ENCODE data around the gene PHC2.

PHC2 gene

DNA sequence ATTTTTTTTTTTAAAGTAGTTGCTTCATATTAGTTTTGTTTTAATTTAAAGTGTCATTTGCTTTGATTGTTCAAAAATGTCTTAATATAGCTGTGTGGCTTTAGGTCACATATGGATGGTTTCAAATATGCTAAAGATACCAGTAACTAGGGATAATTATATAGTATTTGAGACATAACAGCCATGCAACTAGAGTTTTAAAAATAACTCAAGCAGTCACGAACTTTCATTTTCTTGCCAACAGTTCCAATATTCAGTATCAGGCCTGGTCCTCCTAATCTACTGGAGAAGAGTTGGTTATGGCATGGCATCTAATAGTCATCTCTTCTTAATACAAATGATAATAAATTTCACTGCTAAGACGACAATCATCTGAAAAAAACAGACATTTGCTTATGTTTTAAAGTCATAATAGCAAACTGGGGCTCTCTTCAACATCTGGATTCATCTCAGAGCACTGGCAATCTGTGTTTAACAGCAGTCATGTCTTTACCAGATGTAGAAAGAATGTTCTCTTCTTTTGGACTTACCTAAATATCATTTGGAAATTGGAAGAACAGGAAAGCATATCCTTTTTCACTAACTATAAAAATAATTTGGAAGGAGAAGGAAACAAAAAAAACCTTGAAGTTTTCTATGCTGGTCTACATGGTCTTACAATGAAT is 85.9 kb downstream of the PHC2 start:
- Histone ChIP-seq H3K9me3 (ENCODE audit: control insufficient read depth, insufficient read depth, low read depth, low read length) (no peaks in the 10 kb centered on the region), H3K4me3 (ENCODE audit: low read depth, low read length) (no peak overlapping the region), H3K36me3 (ENCODE audit: control insufficient read depth in 2 of 2, insufficient read depth in 1 of 2, low read length in 2 of 2) (peaks cover 0 to 54% of the 10 kb centered on the region in 2 experiments; a peak in 2 of 3 replicates), H3K4me1 (ENCODE audit: control insufficient read depth, insufficient read depth, low read length) (peaks cover 29% of the 10 kb centered on the region), H3K27ac (ENCODE audit: extremely low read depth, low read depth, low read length) (no peak overlapping the region)
- TF ChIP-seq, protein P1, sequence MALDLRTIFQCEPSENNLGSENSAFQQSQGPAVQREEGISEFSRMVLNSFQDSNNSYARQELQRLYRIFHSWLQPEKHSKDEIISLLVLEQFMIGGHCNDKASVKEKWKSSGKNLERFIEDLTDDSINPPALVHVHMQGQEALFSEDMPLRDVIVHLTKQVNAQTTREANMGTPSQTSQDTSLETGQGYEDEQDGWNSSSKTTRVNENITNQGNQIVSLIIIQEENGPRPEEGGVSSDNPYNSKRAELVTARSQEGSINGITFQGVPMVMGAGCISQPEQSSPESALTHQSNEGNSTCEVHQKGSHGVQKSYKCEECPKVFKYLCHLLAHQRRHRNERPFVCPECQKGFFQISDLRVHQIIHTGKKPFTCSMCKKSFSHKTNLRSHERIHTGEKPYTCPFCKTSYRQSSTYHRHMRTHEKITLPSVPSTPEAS (tag by site-specific recombination; IDR thresholded peaks at IDR 0.05): no peak
- TF ChIP-seq ZSCAN16 (tag by site-specific recombination; IDR thresholded peaks at IDR 0.05) (no peak), ZNF529 (tag by site-specific recombination; IDR thresholded peaks at IDR 0.05; ENCODE audit: insufficient replicate concordance) (no peak), ZNF175 (tag by site-specific recombination; IDR thresholded peaks at IDR 0.05) (no peak), GLI2 (tag by site-specific recombination; IDR thresholded peaks at IDR 0.05; ENCODE audit: borderline replicate concordance, low read depth) (no peak), ZXDB (tag by site-specific recombination; IDR thresholded peaks at IDR 0.05) (no peak), ZBTB48 (tag by site-specific recombination; IDR thresholded peaks at IDR 0.05) (no peak), ZNF473 (tag by site-specific recombination; IDR thresholded peaks at IDR 0.05) (no peak), ZNF2 (tag by site-specific recombination; IDR thresholded peaks at IDR 0.05) (no peak), MEIS1 (CRISPR knock-in tag; IDR thresholded peaks at IDR 0.05; ENCODE audit: borderline replicate concordance) (no peak), SETDB1 (IDR thresholded peaks at IDR 0.05; ENCODE audit: insufficient read length, low read length) (no peak), ZBTB20 (tag by site-specific recombination; IDR thresholded peaks at IDR 0.05) (no peak), ZNF558 (tag by site-specific recombination; IDR thresholded peaks at IDR 0.05) (no peak)
- TF ChIP-seq, protein P2, sequence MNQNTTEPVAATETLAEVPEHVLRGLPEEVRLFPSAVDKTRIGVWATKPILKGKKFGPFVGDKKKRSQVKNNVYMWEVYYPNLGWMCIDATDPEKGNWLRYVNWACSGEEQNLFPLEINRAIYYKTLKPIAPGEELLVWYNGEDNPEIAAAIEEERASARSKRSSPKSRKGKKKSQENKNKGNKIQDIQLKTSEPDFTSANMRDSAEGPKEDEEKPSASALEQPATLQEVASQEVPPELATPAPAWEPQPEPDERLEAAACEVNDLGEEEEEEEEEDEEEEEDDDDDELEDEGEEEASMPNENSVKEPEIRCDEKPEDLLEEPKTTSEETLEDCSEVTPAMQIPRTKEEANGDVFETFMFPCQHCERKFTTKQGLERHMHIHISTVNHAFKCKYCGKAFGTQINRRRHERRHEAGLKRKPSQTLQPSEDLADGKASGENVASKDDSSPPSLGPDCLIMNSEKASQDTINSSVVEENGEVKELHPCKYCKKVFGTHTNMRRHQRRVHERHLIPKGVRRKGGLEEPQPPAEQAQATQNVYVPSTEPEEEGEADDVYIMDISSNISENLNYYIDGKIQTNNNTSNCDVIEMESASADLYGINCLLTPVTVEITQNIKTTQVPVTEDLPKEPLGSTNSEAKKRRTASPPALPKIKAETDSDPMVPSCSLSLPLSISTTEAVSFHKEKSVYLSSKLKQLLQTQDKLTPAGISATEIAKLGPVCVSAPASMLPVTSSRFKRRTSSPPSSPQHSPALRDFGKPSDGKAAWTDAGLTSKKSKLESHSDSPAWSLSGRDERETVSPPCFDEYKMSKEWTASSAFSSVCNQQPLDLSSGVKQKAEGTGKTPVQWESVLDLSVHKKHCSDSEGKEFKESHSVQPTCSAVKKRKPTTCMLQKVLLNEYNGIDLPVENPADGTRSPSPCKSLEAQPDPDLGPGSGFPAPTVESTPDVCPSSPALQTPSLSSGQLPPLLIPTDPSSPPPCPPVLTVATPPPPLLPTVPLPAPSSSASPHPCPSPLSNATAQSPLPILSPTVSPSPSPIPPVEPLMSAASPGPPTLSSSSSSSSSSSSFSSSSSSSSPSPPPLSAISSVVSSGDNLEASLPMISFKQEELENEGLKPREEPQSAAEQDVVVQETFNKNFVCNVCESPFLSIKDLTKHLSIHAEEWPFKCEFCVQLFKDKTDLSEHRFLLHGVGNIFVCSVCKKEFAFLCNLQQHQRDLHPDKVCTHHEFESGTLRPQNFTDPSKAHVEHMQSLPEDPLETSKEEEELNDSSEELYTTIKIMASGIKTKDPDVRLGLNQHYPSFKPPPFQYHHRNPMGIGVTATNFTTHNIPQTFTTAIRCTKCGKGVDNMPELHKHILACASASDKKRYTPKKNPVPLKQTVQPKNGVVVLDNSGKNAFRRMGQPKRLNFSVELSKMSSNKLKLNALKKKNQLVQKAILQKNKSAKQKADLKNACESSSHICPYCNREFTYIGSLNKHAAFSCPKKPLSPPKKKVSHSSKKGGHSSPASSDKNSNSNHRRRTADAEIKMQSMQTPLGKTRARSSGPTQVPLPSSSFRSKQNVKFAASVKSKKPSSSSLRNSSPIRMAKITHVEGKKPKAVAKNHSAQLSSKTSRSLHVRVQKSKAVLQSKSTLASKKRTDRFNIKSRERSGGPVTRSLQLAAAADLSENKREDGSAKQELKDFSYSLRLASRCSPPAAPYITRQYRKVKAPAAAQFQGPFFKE (tag by site-specific recombination; IDR thresholded peaks at IDR 0.05; ENCODE audit: borderline replicate concordance): no peak
- TF ChIP-seq, protein P3, sequence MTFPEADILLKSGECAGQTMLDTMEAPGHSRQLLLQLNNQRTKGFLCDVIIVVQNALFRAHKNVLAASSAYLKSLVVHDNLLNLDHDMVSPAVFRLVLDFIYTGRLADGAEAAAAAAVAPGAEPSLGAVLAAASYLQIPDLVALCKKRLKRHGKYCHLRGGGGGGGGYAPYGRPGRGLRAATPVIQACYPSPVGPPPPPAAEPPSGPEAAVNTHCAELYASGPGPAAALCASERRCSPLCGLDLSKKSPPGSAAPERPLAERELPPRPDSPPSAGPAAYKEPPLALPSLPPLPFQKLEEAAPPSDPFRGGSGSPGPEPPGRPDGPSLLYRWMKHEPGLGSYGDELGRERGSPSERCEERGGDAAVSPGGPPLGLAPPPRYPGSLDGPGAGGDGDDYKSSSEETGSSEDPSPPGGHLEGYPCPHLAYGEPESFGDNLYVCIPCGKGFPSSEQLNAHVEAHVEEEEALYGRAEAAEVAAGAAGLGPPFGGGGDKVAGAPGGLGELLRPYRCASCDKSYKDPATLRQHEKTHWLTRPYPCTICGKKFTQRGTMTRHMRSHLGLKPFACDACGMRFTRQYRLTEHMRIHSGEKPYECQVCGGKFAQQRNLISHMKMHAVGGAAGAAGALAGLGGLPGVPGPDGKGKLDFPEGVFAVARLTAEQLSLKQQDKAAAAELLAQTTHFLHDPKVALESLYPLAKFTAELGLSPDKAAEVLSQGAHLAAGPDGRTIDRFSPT (tag by site-specific recombination; IDR thresholded peaks at IDR 0.05): no peak
- TF ChIP-seq, protein P4, sequence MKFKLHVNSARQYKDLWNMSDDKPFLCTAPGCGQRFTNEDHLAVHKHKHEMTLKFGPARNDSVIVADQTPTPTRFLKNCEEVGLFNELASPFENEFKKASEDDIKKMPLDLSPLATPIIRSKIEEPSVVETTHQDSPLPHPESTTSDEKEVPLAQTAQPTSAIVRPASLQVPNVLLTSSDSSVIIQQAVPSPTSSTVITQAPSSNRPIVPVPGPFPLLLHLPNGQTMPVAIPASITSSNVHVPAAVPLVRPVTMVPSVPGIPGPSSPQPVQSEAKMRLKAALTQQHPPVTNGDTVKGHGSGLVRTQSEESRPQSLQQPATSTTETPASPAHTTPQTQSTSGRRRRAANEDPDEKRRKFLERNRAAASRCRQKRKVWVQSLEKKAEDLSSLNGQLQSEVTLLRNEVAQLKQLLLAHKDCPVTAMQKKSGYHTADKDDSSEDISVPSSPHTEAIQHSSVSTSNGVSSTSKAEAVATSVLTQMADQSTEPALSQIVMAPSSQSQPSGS (tag by site-specific recombination; IDR thresholded peaks at IDR 0.05; ENCODE audit: low read depth): no peak
- TF ChIP-seq, protein P5, sequence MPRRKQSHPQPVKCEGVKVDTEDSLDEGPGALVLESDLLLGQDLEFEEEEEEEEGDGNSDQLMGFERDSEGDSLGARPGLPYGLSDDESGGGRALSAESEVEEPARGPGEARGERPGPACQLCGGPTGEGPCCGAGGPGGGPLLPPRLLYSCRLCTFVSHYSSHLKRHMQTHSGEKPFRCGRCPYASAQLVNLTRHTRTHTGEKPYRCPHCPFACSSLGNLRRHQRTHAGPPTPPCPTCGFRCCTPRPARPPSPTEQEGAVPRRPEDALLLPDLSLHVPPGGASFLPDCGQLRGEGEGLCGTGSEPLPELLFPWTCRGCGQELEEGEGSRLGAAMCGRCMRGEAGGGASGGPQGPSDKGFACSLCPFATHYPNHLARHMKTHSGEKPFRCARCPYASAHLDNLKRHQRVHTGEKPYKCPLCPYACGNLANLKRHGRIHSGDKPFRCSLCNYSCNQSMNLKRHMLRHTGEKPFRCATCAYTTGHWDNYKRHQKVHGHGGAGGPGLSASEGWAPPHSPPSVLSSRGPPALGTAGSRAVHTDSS (tag by site-specific recombination; IDR thresholded peaks at IDR 0.05): no peak
- ChIA-PET POLR2A (no interaction called here), CTCF (no interaction called here)
